ENCODE measurements around the gene MIX23. TPM values are rescaled to one million over a fixed set of nuclear protein-coding genes. Genes with fewer than 3 reads are reported as not detected.

Gene MIX23
- total RNA-seq, 1 donor from 2014 or later = 18.3 TPM

- no peak for DNase-seq
- no peaks in the 10 kb centered on the region for H3K9me3 ChIP-seq
- TF ChIP-seq CTCF (IDR thresholded peaks at IDR 0.05) = no peak
- H3K4me3 ChIP-seq = no peak overlapping the region
- intact Hi-C loops (cut with DNase I) = no loop called here
- no peaks in the 10 kb centered on the region for H3K27me3 ChIP-seq (ENCODE audit: low read depth)
- H3K36me3 ChIP-seq = peaks cover 6% of the 10 kb centered on the region
- H3K27ac ChIP-seq = no peak overlapping the region
- no peak for ATAC-seq
- H3K4me1 ChIP-seq = no peaks in the 10 kb centered on the region
These were observed 15.9 kb upstream of the MIX23 start for GRCh38 chr3:122398920-122399319.

DNA sequence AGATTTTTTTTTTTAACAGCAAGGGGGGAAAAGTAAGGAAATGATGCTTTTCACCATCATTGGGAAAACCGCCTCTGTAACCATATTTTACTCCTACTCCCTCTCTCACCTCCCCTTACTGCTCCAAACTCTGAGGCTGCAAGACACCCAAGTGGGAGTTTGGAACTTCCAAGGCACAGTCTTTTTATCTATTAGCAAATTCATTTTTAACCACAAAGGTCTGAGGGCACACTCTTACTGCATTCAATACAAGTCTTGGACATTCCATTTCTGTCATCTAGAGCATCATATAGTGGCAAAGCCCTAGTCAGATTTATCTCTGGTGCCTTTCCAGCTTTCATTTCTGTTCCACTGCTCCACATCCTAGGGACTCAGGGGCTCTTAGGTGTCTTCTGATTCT lies 14.2 kb upstream of the MIX23 start:
- ATAC-seq = no peak
- no peak overlapping the region for H3K4me3 ChIP-seq
- intact Hi-C loops (cut with DNase I) = no loop called here
- H3K9me3 ChIP-seq = no peaks in the 10 kb centered on the region
- H3K27ac ChIP-seq = no peak overlapping the region
- no peaks in the 10 kb centered on the region for H3K27me3 ChIP-seq (ENCODE audit: low read depth)
- DNase-seq = no peak
- no peaks in the 10 kb centered on the region for H3K36me3 ChIP-seq
- H3K4me1 ChIP-seq = peaks cover 6% of the 10 kb centered on the region
- TF ChIP-seq CTCF (IDR thresholded peaks at IDR 0.05) = no peak

DNA sequence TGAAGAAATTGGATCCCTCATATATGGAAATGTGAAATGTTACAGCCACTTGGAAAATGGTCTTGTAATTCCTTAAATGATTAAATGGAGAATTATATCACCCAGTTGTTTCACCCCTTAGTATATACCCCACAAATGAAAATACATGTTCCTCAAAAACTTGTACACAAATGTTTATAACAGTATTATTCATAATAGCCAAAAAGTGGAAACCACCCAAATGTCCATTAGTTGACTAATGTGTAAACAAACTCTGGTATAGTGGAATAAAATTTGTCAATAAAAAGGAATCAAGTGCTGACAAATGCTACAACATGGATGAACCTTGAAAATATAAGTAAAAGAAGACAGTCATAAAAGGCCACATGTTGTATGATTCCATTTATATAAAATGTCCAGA lies 13.5 kb upstream of the MIX23 start:
- ATAC-seq (no peak), DNase-seq (no peak)
- Histone ChIP-seq H3K4me1 (peaks cover 6% of the 10 kb centered on the region), H3K9me3 (no peaks in the 10 kb centered on the region), H3K27me3 (ENCODE audit: low read depth) (no peaks in the 10 kb centered on the region), H3K4me3 (no peak overlapping the region), H3K27ac (no peak overlapping the region), H3K36me3 (no peaks in the 10 kb centered on the region)
- intact Hi-C loops (cut with DNase I) = no loop called here
- no peak for TF ChIP-seq CTCF (IDR thresholded peaks at IDR 0.05)

GRCh38 chr3:122395582-122395981 lies 12.6 kb upstream of the MIX23 start:
- Histone ChIP-seq H3K4me1 (peaks cover 6% of the 10 kb centered on the region), H3K27me3 (ENCODE audit: low read depth) (no peaks in the 10 kb centered on the region), H3K9me3 (no peaks in the 10 kb centered on the region), H3K4me3 (no peak overlapping the region), H3K36me3 (no peaks in the 10 kb centered on the region), H3K27ac (no peak overlapping the region)
- TF ChIP-seq CTCF (IDR thresholded peaks at IDR 0.05) = no peak
- intact Hi-C loops (cut with DNase I) = no loop called here
- DNase-seq = no peak
- no peak for ATAC-seq

DNA sequence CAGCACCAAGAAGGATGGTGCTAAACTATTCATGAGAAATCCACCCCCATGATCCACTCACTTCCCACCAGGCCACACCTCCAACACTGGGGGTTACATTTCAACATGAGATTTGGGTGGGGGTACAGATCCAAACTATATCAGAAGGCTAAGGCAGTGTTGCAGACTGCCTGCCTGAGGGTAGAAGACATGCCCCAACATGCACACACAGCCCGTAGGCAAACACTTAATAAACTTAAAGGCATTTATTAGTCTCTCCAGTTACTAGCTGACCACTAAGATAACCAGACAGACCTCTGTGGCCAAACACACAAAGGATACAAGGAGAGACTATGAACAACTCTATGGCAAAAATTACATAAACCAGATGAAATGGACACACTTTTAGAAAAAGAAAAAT lies 11.1 kb upstream of the MIX23 start:
- ATAC-seq (no peak), DNase-seq (no peak)
- H3K36me3 ChIP-seq = no peaks in the 10 kb centered on the region
- H3K4me1 ChIP-seq = peaks cover 6% of the 10 kb centered on the region
- no peak overlapping the region for H3K4me3 ChIP-seq
- intact Hi-C loops (cut with DNase I) = no loop called here
- no peak overlapping the region for H3K27ac ChIP-seq
- no peak for TF ChIP-seq CTCF (IDR thresholded peaks at IDR 0.05)
- H3K9me3 ChIP-seq = no peaks in the 10 kb centered on the region
- no peaks in the 10 kb centered on the region for H3K27me3 ChIP-seq (ENCODE audit: low read depth)
